PC-3 (cell line): ENCODE measurements around the gene DIRAS1. TPM values are rescaled to one million over a fixed set of nuclear protein-coding genes. Genes with fewer than 3 reads are reported as not detected.

Experiments
- ATAC-seq: fragments of 200-7000 bp; cut with Tn5 transposase; 2 replicates; pipeline ENCODE4 v1.9.1; 2020; ENCODE audit warnings: mild to moderate bottlenecking, moderate library complexity
- BruUV-seq: library from RNA; stranded (reverse); fragments of 400-500 nt; replicated peaks from 2 replicates; lab custom pipeline; 2021; lab: Mats Ljungman, UMichigan
- CTCF ChIA-PET: fragments of 300-600 bp; sonication (Branson Sonifier 250); formaldehyde crosslinking; loops from one replicate; lab custom pipeline; 2022; ENCODE audit warnings: antibody characterized with exemption; lab: Charles Lee
- POLR2A ChIA-PET: fragments of 300-600 bp; sonication (Branson Sonifier 250); formaldehyde crosslinking; loops from one replicate; lab custom pipeline; 2022; ENCODE audit warnings: antibody characterized with exemption; ENCODE audit not compliant: unreplicated experiment; lab: Charles Lee
- DNase-seq: peaks from one replicate; pipeline ENCODE4 v3.0.0-alpha.2; 2015
- H2AFZ ChIP-seq: fragments of 300-600 bp; sonication (generic); 2 replicates; pipeline ENCODE4 v1.6.0; 2016; ENCODE audit warnings: antibody characterized with exemption, low read length
- H3F3A ChIP-seq: fragments of 300-600 bp; sonication (generic); one replicate; pipeline ENCODE4 v1.6.0; 2017; ENCODE audit warnings: antibody characterized with exemption, low read length, control low read depth, mild to moderate bottlenecking; ENCODE audit not compliant: unreplicated experiment
- H3K27ac ChIP-seq: fragments of 300-600 bp; sonication (generic); 2 replicates; pipeline ENCODE4 v1.5.1; 2016; ENCODE audit warnings: mild to moderate bottlenecking, low read length
- H3K27me3 ChIP-seq: fragments of 300-600 bp; sonication (generic); 2 replicates; pipeline ENCODE4 v1.6.1; 2016; ENCODE audit warnings: low read length, mixed read lengths
- H3K36me3 ChIP-seq: fragments of 300-600 bp; sonication (generic); 2 replicates; pipeline ENCODE4 v1.6.1; 2016; ENCODE audit warnings: low read depth, mixed run types, low read length, mixed read lengths
- H3K4me1 ChIP-seq: fragments of 300-600 bp; sonication (generic); 2 replicates; pipeline ENCODE4 v1.5.1; 2016; ENCODE audit warnings: low read length; ENCODE audit not compliant: insufficient read depth
- H3K4me2 ChIP-seq: fragments of 300-600 bp; sonication (generic); 2 replicates; pipeline ENCODE4 v1.6.0; 2016; ENCODE audit warnings: low read length
- H3K4me3 ChIP-seq: fragments of 300-600 bp; sonication (generic); 2 replicates; pipeline ENCODE4 v1.5.1; 2016; ENCODE audit warnings: mild to moderate bottlenecking, low read length, mixed read lengths
- H3K79me2 ChIP-seq: fragments of 300-600 bp; sonication (generic); 2 replicates; pipeline ENCODE4 v1.6.1; 2017; ENCODE audit warnings: low read length, mixed read lengths
- H3K9ac ChIP-seq: fragments of 300-600 bp; sonication (generic); 2 replicates; pipeline ENCODE4 v1.6.0; 2016; ENCODE audit warnings: mild to moderate bottlenecking, low read length
- H3K9me2 ChIP-seq: fragments of 300-600 bp; sonication (generic); replicated peaks from 2 replicates; pipeline ENCODE4 v1.6.1; 2016; ENCODE audit warnings: mixed run types, low read length, mixed read lengths
- H3K9me3 ChIP-seq: fragments of 300-600 bp; sonication (generic); 2 replicates; pipeline ENCODE4 v1.6.1; 2016; ENCODE audit warnings: low read length, mixed read lengths
- H4K20me1 ChIP-seq: fragments of 300-600 bp; sonication (generic); 2 replicates; pipeline ENCODE4 v1.6.1; 2016; ENCODE audit warnings: low read length, mixed read lengths
- CTCF ChIP-seq: fragments of 300-600 bp; sonication (generic); conservative IDR thresholded peaks from 2 replicates; pipeline ENCODE4 v1.5.1; 2017; ENCODE audit warnings: antibody characterized with exemption, low read depth, mild to moderate bottlenecking, low read length
- EZH2 ChIP-seq: fragments of 300-600 bp; sonication (generic); IDR thresholded peaks from one replicate; pipeline ENCODE4 v1.6.1; 2017; ENCODE audit warnings: antibody characterized with exemption, mild to moderate bottlenecking, low read length; ENCODE audit not compliant: unreplicated experiment
- EZH2phosphoT487 ChIP-seq: fragments of 300-600 bp; sonication (generic); IDR thresholded peaks from 2 replicates; pipeline ENCODE4 v1.6.1; 2018; ENCODE audit warnings: mild to moderate bottlenecking, antibody characterized with exemption, low read length, borderline replicate concordance
- intact Hi-C: fragments of 100-400 bp; cut with micrococcal nuclease; formaldehyde crosslinking; loops from 2 replicates; pipeline ENCODE4 v1.9.0; 2023
- total RNA-seq: library from RNA; depleted of rRNA; stranded (reverse); fragments of >200 nt; gene quantifications from 2 replicates; pipeline ENCODE4 v1.2.3, GENCODE V29; 2014

Gene DIRAS1
- total RNA-seq, 1 experiment from 2014 or later: 2.0 TPM

GRCh38 chr19:2678044-2678671 is 43.0 kb downstream of the DIRAS1 start:
- Histone ChIP-seq H4K20me1 (no peaks in the 10 kb centered on the region), H2AFZ (no peak overlapping the region), H3K4me2 (no peak overlapping the region), H3K27me3 (no peaks in the 10 kb centered on the region), H3K4me1 (no peaks in the 10 kb centered on the region), H3K79me2 (no peaks in the 10 kb centered on the region), H3K27ac (no peak overlapping the region), H3K4me3 (no peak overlapping the region), H3K36me3 (no peaks in the 10 kb centered on the region), H3K9ac (no peak overlapping the region), H3F3A (no peaks in the 10 kb centered on the region), H3K9me2 (no peaks in the 10 kb centered on the region), H3K9me3 (no peaks in the 10 kb centered on the region)
- intact Hi-C loops: no loop called here
- BruUV-seq: no TSS peak
- CTCF ChIA-PET: no interaction called here
- DNase-seq: no peak
- TF ChIP-seq EZH2: no peak
- no peak for TF ChIP-seq EZH2phosphoT487
- TF ChIP-seq CTCF: no peak
- POLR2A ChIA-PET: no interaction called here
- no peak for ATAC-seq

- H3K9me3 ChIP-seq: no peaks in the 10 kb centered on the region
- no peaks in the 10 kb centered on the region for H4K20me1 ChIP-seq
- no peaks in the 10 kb centered on the region for H3F3A ChIP-seq
- H3K79me2 ChIP-seq: no peaks in the 10 kb centered on the region
- H3K4me2 ChIP-seq: no peak overlapping the region
- DNase-seq (no peak), ATAC-seq (no peak)
- H3K4me3 ChIP-seq: no peak overlapping the region
- POLR2A ChIA-PET: no interaction called here
- no TSS peak for BruUV-seq
- H3K27me3 ChIP-seq: no peaks in the 10 kb centered on the region
- CTCF ChIA-PET: interaction anchor here (0.6 kb wide), 1 partner anchor 12 kb away, joined by 7 read pairs; no protein-coding TSS in a partner anchor
- H3K9ac ChIP-seq: no peak overlapping the region
- H3K27ac ChIP-seq: no peak overlapping the region
- H3K9me2 ChIP-seq: no peaks in the 10 kb centered on the region
- H3K36me3 ChIP-seq: no peaks in the 10 kb centered on the region
- no peaks in the 10 kb centered on the region for H3K4me1 ChIP-seq
- no peak overlapping the region for H2AFZ ChIP-seq
- intact Hi-C loops: no loop called here
- TF ChIP-seq CTCF (no peak), EZH2phosphoT487 (no peak), EZH2 (no peak)
Measured at GRCh38 chr19:2676823-2677222, 44.3 kb downstream of the DIRAS1 start.

DNA sequence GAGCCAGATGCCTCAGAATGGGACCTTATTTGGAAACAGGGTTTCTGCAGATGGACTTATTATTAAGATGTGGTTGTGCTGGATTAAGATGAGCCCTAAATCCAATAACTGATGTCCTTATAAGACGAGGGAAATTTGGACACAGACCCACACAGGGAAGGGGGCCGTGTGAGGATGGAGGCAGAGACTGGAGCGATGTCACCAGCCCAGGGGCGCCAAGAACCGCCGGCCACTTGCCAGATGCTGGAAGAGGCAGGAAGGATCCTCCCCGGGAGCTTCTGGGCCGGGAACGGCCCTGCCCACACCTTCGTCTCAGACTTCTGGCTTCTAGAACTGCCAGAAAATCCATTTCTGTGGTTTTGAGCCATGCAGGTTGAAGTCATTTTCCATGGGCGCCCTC is 45.3 kb downstream of the DIRAS1 start:
- ChIA-PET POLR2A (no interaction called here), CTCF (no interaction called here)
- TF ChIP-seq EZH2: no peak
- ATAC-seq (no peak), DNase-seq (no peak)
- no TSS peak for BruUV-seq
- Histone ChIP-seq H3K9me2 (no peaks in the 10 kb centered on the region), H3K79me2 (no peaks in the 10 kb centered on the region), H2AFZ (no peak overlapping the region), H3K4me3 (no peak overlapping the region), H3F3A (no peaks in the 10 kb centered on the region), H3K27ac (no peak overlapping the region), H3K4me2 (no peak overlapping the region), H4K20me1 (no peaks in the 10 kb centered on the region), H3K9ac (no peak overlapping the region), H3K27me3 (no peaks in the 10 kb centered on the region), H3K4me1 (no peaks in the 10 kb centered on the region), H3K9me3 (no peaks in the 10 kb centered on the region), H3K36me3 (no peaks in the 10 kb centered on the region)
- intact Hi-C loops: no loop called here
